ENCODE results near the gene BRME1. TPM values are rescaled to one million over a fixed set of nuclear protein-coding genes. Genes with fewer than 3 reads are reported as not detected.
"Not testable (repeated sequence)": the region's sequence is repeated elsewhere in the genome, so short reads cannot be mapped to it uniquely, and the experiment has no call there.

The BRME1 gene
- total and polyA plus RNA-seq, 7 experiments from 2014 or later = 0.56 to 13.7 (median 2.6) TPM

DNA sequence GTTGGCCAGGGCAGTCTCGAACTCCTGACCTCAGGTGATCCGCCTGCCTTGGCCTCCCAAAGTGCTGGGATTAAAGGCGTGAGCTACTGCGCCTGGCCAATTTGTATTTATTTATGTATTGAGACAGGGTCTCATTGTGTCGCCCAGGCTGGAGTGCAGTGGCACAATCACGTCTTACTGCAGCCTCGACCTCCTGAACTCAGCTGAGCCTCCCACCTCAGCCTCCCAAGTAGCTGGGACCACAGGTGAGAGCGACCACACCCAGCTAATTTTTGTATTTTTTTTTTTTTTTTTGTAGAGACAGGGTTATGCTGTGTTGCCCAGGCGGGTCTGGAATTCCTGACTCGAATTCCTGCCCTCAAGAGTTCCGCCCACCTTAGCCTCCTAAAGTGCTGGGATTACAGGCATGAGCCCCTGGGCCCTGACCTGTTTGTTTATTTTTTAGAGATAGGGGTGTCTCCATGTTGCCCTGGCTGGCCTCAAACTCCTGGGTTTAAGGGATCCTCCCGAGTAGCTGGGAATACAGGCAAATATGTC is 53.7 kb downstream of the BRME1 start:
- H3K4me3 Mint-ChIP-seq; H3K9me3 ChIP-seq (ENCODE audit: control insufficient read depth in 2 of 3, low read length in 3 of 3); H3K36me3 ChIP-seq (ENCODE audit: control insufficient read depth in 2 of 3, insufficient read depth in 3 of 3, low read length in 3 of 3); H3K27me3 Mint-ChIP-seq; ATAC-seq; H3K4me3 ChIP-seq (ENCODE audit: low read length); intact Hi-C loops (cut with micrococcal nuclease); H3K36me3 Mint-ChIP-seq; H3K27ac Mint-ChIP-seq; H3K27ac ChIP-seq (ENCODE audit: low read depth, low read length); H3K9me3 Mint-ChIP-seq; H3K27me3 ChIP-seq (ENCODE audit: control insufficient read depth in 2 of 2, insufficient read depth in 2 of 2, low read length in 2 of 2): not testable (repeated sequence)
- DNase-seq = peak in 1 of 9 donors; percentile 2
- H3K4me1 Mint-ChIP-seq = peaks cover 4 to 25% (median 13%) of the 10 kb centered on the region in 7 donors
- CTCF ChIA-PET = interaction anchor here (0.6 to 2.8 kb wide), 4 partner anchors 9 to 539 kb away, joined by 3 to 15 read pairs (median 4); no protein-coding TSS in a partner anchor
- POLR2A ChIA-PET = interaction anchor here (0.6 to 1.9 kb wide), 4 partner anchors 8 to 68 kb away, joined by 3 to 9 read pairs (median 4); no protein-coding TSS in a partner anchor
- H3K4me1 ChIP-seq (ENCODE audit: control insufficient read depth in 2 of 2, insufficient read depth in 2 of 2, low read length in 2 of 2) = peaks cover 9 to 16% of the 10 kb centered on the region in 2 donors

DNA sequence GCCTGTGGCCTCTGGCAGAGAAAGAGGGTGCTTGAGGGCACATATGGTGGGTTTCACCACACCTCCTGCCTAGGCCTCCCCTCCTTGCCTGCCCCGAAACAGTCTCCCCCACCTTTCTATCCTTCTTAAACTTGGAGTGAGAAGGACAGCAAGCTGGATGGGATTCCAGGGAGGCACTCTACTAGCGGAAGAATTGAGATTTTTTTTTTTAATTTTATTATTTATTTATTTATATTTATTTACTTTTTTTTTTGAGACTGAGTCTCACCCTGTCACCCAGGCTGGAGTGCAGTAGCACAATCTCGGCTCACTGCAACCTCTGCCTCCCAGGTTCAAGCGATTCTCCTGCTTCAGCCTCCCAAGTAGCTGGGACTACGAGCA is 54.2 kb downstream of the BRME1 start:
- Mint-ChIP-seq H3K27ac (peak overlapping the region in 4 of 9 donors; percentile 15 to 36 (median 23)), H3K4me1 (peaks cover 4 to 27% (median 14%) of the 10 kb centered on the region in 7 donors)
- H3K27me3 Mint-ChIP-seq; H3K9me3 Mint-ChIP-seq; H3K4me3 ChIP-seq (ENCODE audit: low read length); ATAC-seq; H3K9me3 ChIP-seq (ENCODE audit: control insufficient read depth in 2 of 3, low read length in 3 of 3); H3K36me3 ChIP-seq (ENCODE audit: control insufficient read depth in 2 of 3, insufficient read depth in 3 of 3, low read length in 3 of 3); H3K27ac ChIP-seq (ENCODE audit: low read depth, low read length); DNase-seq; H3K4me3 Mint-ChIP-seq; H3K27me3 ChIP-seq (ENCODE audit: control insufficient read depth in 2 of 2, insufficient read depth in 2 of 2, low read length in 2 of 2); H3K36me3 Mint-ChIP-seq: not testable (repeated sequence)
- intact Hi-C loops (cut with micrococcal nuclease) = loop anchor here in 1 of 2 donors (1.0 kb wide), 1 partner anchor 10 kb away; no protein-coding TSS in a partner anchor
- POLR2A ChIA-PET = interaction anchor here (1.1 to 1.9 kb wide), 2 partner anchors 9 to 67 kb away, joined by 4 to 9 read pairs; no protein-coding TSS in a partner anchor
- peaks cover 13 to 21% of the 10 kb centered on the region in 2 donors for H3K4me1 ChIP-seq (ENCODE audit: control insufficient read depth in 2 of 2, insufficient read depth in 2 of 2, low read length in 2 of 2)
- CTCF ChIA-PET = interaction anchor here (5.9 kb wide), 1 partner anchor 11 kb away, joined by 37 read pairs; no protein-coding TSS in a partner anchor

GRCh38 chr19:13850910-13851733 is 54.8 kb downstream of the BRME1 start:
- H3K36me3 Mint-ChIP-seq = no peaks in the 10 kb centered on the region
- H3K27ac ChIP-seq (ENCODE audit: low read depth, low read length) = no peak overlapping the region
- no peaks in the 10 kb centered on the region for H3K36me3 ChIP-seq (ENCODE audit: control insufficient read depth in 2 of 3, insufficient read depth in 3 of 3, low read length in 3 of 3)
- ChIA-PET POLR2A (interaction anchor here (1.1 to 1.9 kb wide), 3 partner anchors 10 to 67 kb away, joined by 3 to 9 read pairs (median 4); no protein-coding TSS in a partner anchor), CTCF (interaction anchor here (0.5 to 5.9 kb wide), 2 partner anchors 11 to 129 kb away, joined by 3 to 37 read pairs; no protein-coding TSS in a partner anchor)
- peak; percentile 16 for ATAC-seq
- peaks cover 4 to 33% (median 20%) of the 10 kb centered on the region in 7 donors for H3K4me1 Mint-ChIP-seq
- peak in 3 of 9 donors; percentile 37 to 50 (median 45) for DNase-seq
- H3K4me1 ChIP-seq (ENCODE audit: control insufficient read depth in 2 of 2, insufficient read depth in 2 of 2, low read length in 2 of 2) = peaks cover 18 to 26% of the 10 kb centered on the region in 2 donors
- intact Hi-C loops (cut with micrococcal nuclease) = loop anchor here (1.0 kb wide), 1 partner anchor 10 kb away; no protein-coding TSS in a partner anchor
- H3K9me3 ChIP-seq (ENCODE audit: control insufficient read depth in 2 of 3, low read length in 3 of 3) = no peaks in the 10 kb centered on the region
- peaks cover 0 to 3% (median 0%) of the 10 kb centered on the region in 5 donors for H3K27me3 Mint-ChIP-seq
- peak overlapping the region; percentile 65 to 90 (median 86) for H3K27ac Mint-ChIP-seq
- H3K9me3 Mint-ChIP-seq = peaks cover 0 to 7% (median 0%) of the 10 kb centered on the region in 11 donors
- no peak overlapping the region for H3K4me3 ChIP-seq (ENCODE audit: low read length)
- H3K27me3 ChIP-seq (ENCODE audit: control insufficient read depth in 2 of 2, insufficient read depth in 2 of 2, low read length in 2 of 2) = no peaks in the 10 kb centered on the region
- peak overlapping the region in 9 of 10 donors; percentile 45 to 78 (median 65) for H3K4me3 Mint-ChIP-seq

DNA sequence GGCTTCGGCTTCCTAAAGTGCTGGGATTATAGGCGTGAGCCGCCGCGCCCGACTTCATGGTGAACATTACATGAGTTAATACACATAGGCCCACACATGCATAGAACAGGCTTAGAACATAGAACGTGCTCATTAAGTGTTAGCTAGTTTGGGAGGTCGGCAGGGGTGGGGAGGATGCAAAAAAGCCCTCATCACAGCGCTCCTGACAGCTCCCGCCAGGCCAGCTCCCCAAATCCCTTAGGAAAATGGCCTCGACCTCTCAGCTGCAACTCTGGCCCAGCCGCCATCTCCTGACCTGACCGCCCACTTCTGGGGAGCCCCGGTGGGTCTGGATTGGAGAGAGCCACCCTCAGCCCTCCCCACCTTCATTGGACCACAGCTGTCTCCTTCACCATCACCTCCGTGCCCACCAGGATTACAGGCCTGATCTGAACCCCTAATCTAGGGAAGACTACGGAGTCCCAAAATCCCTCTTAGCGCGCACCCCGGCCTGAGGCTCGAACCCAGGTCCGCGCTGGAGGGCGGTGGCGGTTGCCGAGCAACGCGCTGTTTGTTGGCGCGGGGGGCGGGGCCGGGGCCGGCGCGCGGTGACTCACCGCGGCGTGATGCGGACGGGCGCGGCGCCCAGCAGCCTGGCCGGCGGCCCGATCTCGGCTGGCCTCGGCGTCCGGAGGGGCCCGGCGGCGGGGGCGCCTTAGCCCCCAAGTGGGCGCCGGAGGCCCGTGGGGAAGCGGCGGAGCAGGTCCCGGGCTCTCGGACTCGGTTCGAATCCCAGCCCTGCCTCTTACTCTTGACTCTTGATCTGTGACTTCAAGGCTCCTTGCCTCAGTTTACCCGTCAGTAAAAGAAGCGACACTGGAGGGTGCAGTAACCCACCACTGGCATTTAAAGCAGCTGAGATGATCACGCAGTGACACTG is 55.7 kb downstream of the BRME1 start:
- Histone ChIP-seq H3K9me3 (ENCODE audit: control insufficient read depth in 2 of 3, low read length in 3 of 3) (no peaks in the 10 kb centered on the region), H3K27ac (ENCODE audit: low read depth, low read length) (no peak overlapping the region), H3K36me3 (ENCODE audit: control insufficient read depth in 2 of 3, insufficient read depth in 3 of 3, low read length in 3 of 3) (no peaks in the 10 kb centered on the region), H3K4me3 (ENCODE audit: low read length) (no peak overlapping the region), H3K4me1 (ENCODE audit: control insufficient read depth in 2 of 2, insufficient read depth in 2 of 2, low read length in 2 of 2) (peaks cover 24 to 33% of the 10 kb centered on the region in 2 donors), H3K27me3 (ENCODE audit: control insufficient read depth in 2 of 2, insufficient read depth in 2 of 2, low read length in 2 of 2) (no peaks in the 10 kb centered on the region)
- Mint-ChIP-seq H3K27me3 (peaks cover 0 to 3% (median 0%) of the 10 kb centered on the region in 5 donors), H3K36me3 (peaks cover 0 to 2% (median 0%) of the 10 kb centered on the region in 5 donors), H3K27ac (peak overlapping the region; percentile 75 to 100 (median 87)), H3K4me1 (peaks cover 8 to 41% (median 28%) of the 10 kb centered on the region in 7 donors), H3K9me3 (peaks cover 0 to 7% (median 0%) of the 10 kb centered on the region in 11 donors), H3K4me3 (peak overlapping the region; percentile 45 to 78 (median 64))
- peak in 3 of 9 donors; percentile 37 to 80 (median 73) for DNase-seq
- CTCF ChIA-PET = interaction anchor here (0.5 to 5.9 kb wide), 3 partner anchors 12 to 128 kb away, joined by 3 to 37 read pairs (median 5); no protein-coding TSS in a partner anchor
- ATAC-seq = peak; percentile 4
- POLR2A ChIA-PET = interaction anchor here (0.5 to 4.7 kb wide), 7 partner anchors 12 to 218 kb away, joined by 3 to 20 read pairs (median 7); partner anchors contain the start of gene ZSWIM4
- intact Hi-C loops (cut with micrococcal nuclease) = loop anchor here (1.0 to 10.0 kb wide), 6 partner anchors 11 to 1058 kb away; partner anchors contain the start of genes ADGRE5 (in 2 of the 2), IER2 (in 1 of the 2), JUNB (in 1 of the 2) and NACC1 (in 1 of the 2)

GRCh38 chr19:13848798-13849676 is 56.9 kb downstream of the BRME1 start:
- Mint-ChIP-seq H3K27ac (peak overlapping the region; percentile 84 to 100 (median 88)), H3K9me3 (peaks cover 0 to 7% (median 0%) of the 10 kb centered on the region in 11 donors), H3K4me1 (peaks cover 14 to 53% (median 40%) of the 10 kb centered on the region in 7 donors), H3K27me3 (peaks cover 0 to 3% (median 0%) of the 10 kb centered on the region in 5 donors), H3K36me3 (peaks cover 0 to 2% (median 0%) of the 10 kb centered on the region in 5 donors), H3K4me3 (peak overlapping the region in 9 of 10 donors; percentile 25 to 96 (median 52))
- Histone ChIP-seq H3K4me1 (ENCODE audit: control insufficient read depth in 2 of 2, insufficient read depth in 2 of 2, low read length in 2 of 2) (peaks cover 33 to 43% of the 10 kb centered on the region in 2 donors), H3K36me3 (ENCODE audit: control insufficient read depth in 2 of 3, insufficient read depth in 3 of 3, low read length in 3 of 3) (no peaks in the 10 kb centered on the region), H3K4me3 (ENCODE audit: low read length) (no peak overlapping the region), H3K27ac (ENCODE audit: low read depth, low read length) (peak overlapping the region; percentile 95), H3K9me3 (ENCODE audit: control insufficient read depth in 2 of 3, low read length in 3 of 3) (no peaks in the 10 kb centered on the region), H3K27me3 (ENCODE audit: control insufficient read depth in 2 of 2, insufficient read depth in 2 of 2, low read length in 2 of 2) (no peaks in the 10 kb centered on the region)
- ChIA-PET POLR2A (interaction anchor here (0.6 to 4.7 kb wide), 4 partner anchors 13 to 65 kb away, joined by 3 to 20 read pairs (median 11); partner anchors contain the start of gene ZSWIM4), CTCF (interaction anchor here (0.6 to 5.9 kb wide), 4 partner anchors 13 to 1619 kb away, joined by 4 to 37 read pairs (median 7); no protein-coding TSS in a partner anchor)
- intact Hi-C loops (cut with micrococcal nuclease) = loop anchor here (5.0 to 10.0 kb wide), 5 partner anchors 533 to 1057 kb away; partner anchors contain the start of genes ADGRE5 (in 2 of the 2), IER2 (in 1 of the 2), JUNB (in 1 of the 2) and NACC1 (in 1 of the 2)
- DNase-seq (peak in 1 of 9 donors; percentile 11), ATAC-seq (no peak)

Measured in naive thymus-derived CD4-positive, alpha-beta T cell (primary cell).